SKM-1 (cell line): ENCODE results near the gene ASRGL1.
A peak's percentile ranks its signal among the peaks of the same experiment; 100 is the strongest.
"Not testable (repeated sequence)": the region's sequence is repeated elsewhere in the genome, so short reads cannot be mapped to it uniquely, and the experiment has no call there.

Source experiments
- DNase-seq: peaks from one replicate; lab custom pipeline; 2025; ENCODE audit not compliant: unreplicated experiment; lab: John Stamatoyannopoulos, UW

Gene ASRGL1

GRCh38 chr11:62352355-62353336 lies 15.4 kb downstream of the ASRGL1 start:
- no peak for DNase-seq

- no peak for DNase-seq
Observed at GRCh38 chr11:62353841-62354240, 16.6 kb downstream of the ASRGL1 start.

GRCh38 chr11:62358273-62358672 lies 21.0 kb downstream of the ASRGL1 start:
- DNase-seq: no peak

GRCh38 chr11:62359475-62359874 lies 22.2 kb downstream of the ASRGL1 start:
- no peak for DNase-seq

GRCh38 chr11:62360685-62361084 lies 23.4 kb downstream of the ASRGL1 start:
- no peak for DNase-seq

GRCh38 chr11:62368861-62369477 lies 31.7 kb downstream of the ASRGL1 start:
- DNase-seq: not testable (repeated sequence)

- DNase-seq: no peak
Observed at GRCh38 chr11:62370743-62371440, 33.6 kb downstream of the ASRGL1 start.

- no peak for DNase-seq
Observed at GRCh38 chr11:62372871-62373270, 35.6 kb downstream of the ASRGL1 start.

- DNase-seq: no peak
Observed at GRCh38 chr11:62373464-62374119, 36.3 kb downstream of the ASRGL1 start.

GRCh38 chr11:62374801-62375200 lies 37.6 kb downstream of the ASRGL1 start:
- DNase-seq: no peak

- not testable (repeated sequence) for DNase-seq
Observed at GRCh38 chr11:62378459-62379063, 41.3 kb downstream of the ASRGL1 start.

GRCh38 chr11:62379586-62379985 lies 42.3 kb downstream of the ASRGL1 start:
- not testable (repeated sequence) for DNase-seq

GRCh38 chr11:62380821-62381245 lies 43.6 kb downstream of the ASRGL1 start:
- peak; percentile 46 for DNase-seq

- no peak for DNase-seq
Observed at GRCh38 chr11:62383822-62384221, 46.6 kb downstream of the ASRGL1 start.

GRCh38 chr11:62386083-62386482 lies 48.8 kb downstream of the ASRGL1 start:
- not testable (repeated sequence) for DNase-seq

GRCh38 chr11:62387381-62387780 lies 50.1 kb downstream of the ASRGL1 start:
- DNase-seq: no peak

- no peak for DNase-seq
Observed at GRCh38 chr11:62388999-62389398, 51.8 kb downstream of the ASRGL1 start.

- DNase-seq: no peak
Observed at GRCh38 chr11:62390237-62390636, 53.0 kb downstream of the ASRGL1 start.

- no peak for DNase-seq
Observed at GRCh38 chr11:62390722-62391121, 53.5 kb downstream of the ASRGL1 start.

- no peak for DNase-seq
Observed at GRCh38 chr11:62391642-62392425, 54.6 kb downstream of the ASRGL1 start.
